PC-3 (cell line): ENCODE data around the gene TBCCD1. TPM values are rescaled to one million over a fixed set of nuclear protein-coding genes. Genes with fewer than 3 reads are reported as not detected.

ENCODE experiments used
- ATAC-seq: fragments of 200-7000 bp; cut with Tn5 transposase; 2 replicates; pipeline ENCODE4 v1.9.1; 2020; ENCODE audit warnings: mild to moderate bottlenecking, moderate library complexity
- BruUV-seq: library from RNA; stranded (reverse); fragments of 400-500 nt; replicated peaks from 2 replicates; lab custom pipeline; 2021; lab: Mats Ljungman, UMichigan
- CTCF ChIA-PET: fragments of 300-600 bp; sonication (Branson Sonifier 250); formaldehyde crosslinking; loops from one replicate; lab custom pipeline; 2022; ENCODE audit warnings: antibody characterized with exemption; lab: Charles Lee
- POLR2A ChIA-PET: fragments of 300-600 bp; sonication (Branson Sonifier 250); formaldehyde crosslinking; loops from one replicate; lab custom pipeline; 2022; ENCODE audit warnings: antibody characterized with exemption; ENCODE audit not compliant: unreplicated experiment; lab: Charles Lee
- DNase-seq: peaks from one replicate; pipeline ENCODE4 v3.0.0-alpha.2; 2015
- H2AFZ ChIP-seq: fragments of 300-600 bp; sonication (generic); 2 replicates; pipeline ENCODE4 v1.6.0; 2016; ENCODE audit warnings: antibody characterized with exemption, low read length
- H3F3A ChIP-seq: fragments of 300-600 bp; sonication (generic); one replicate; pipeline ENCODE4 v1.6.0; 2017; ENCODE audit warnings: antibody characterized with exemption, low read length, control low read depth, mild to moderate bottlenecking; ENCODE audit not compliant: unreplicated experiment
- H3K27ac ChIP-seq: fragments of 300-600 bp; sonication (generic); 2 replicates; pipeline ENCODE4 v1.5.1; 2016; ENCODE audit warnings: mild to moderate bottlenecking, low read length
- H3K27me3 ChIP-seq: fragments of 300-600 bp; sonication (generic); 2 replicates; pipeline ENCODE4 v1.6.1; 2016; ENCODE audit warnings: low read length, mixed read lengths
- H3K36me3 ChIP-seq: fragments of 300-600 bp; sonication (generic); 2 replicates; pipeline ENCODE4 v1.6.1; 2016; ENCODE audit warnings: low read depth, mixed run types, low read length, mixed read lengths
- H3K4me1 ChIP-seq: fragments of 300-600 bp; sonication (generic); 2 replicates; pipeline ENCODE4 v1.5.1; 2016; ENCODE audit warnings: low read length; ENCODE audit not compliant: insufficient read depth
- H3K4me2 ChIP-seq: fragments of 300-600 bp; sonication (generic); 2 replicates; pipeline ENCODE4 v1.6.0; 2016; ENCODE audit warnings: low read length
- H3K4me3 ChIP-seq: fragments of 300-600 bp; sonication (generic); 2 replicates; pipeline ENCODE4 v1.5.1; 2016; ENCODE audit warnings: mild to moderate bottlenecking, low read length, mixed read lengths
- H3K79me2 ChIP-seq: fragments of 300-600 bp; sonication (generic); 2 replicates; pipeline ENCODE4 v1.6.1; 2017; ENCODE audit warnings: low read length, mixed read lengths
- H3K9ac ChIP-seq: fragments of 300-600 bp; sonication (generic); 2 replicates; pipeline ENCODE4 v1.6.0; 2016; ENCODE audit warnings: mild to moderate bottlenecking, low read length
- H3K9me2 ChIP-seq: fragments of 300-600 bp; sonication (generic); replicated peaks from 2 replicates; pipeline ENCODE4 v1.6.1; 2016; ENCODE audit warnings: mixed run types, low read length, mixed read lengths
- H3K9me3 ChIP-seq: fragments of 300-600 bp; sonication (generic); 2 replicates; pipeline ENCODE4 v1.6.1; 2016; ENCODE audit warnings: low read length, mixed read lengths
- H4K20me1 ChIP-seq: fragments of 300-600 bp; sonication (generic); 2 replicates; pipeline ENCODE4 v1.6.1; 2016; ENCODE audit warnings: low read length, mixed read lengths
- CTCF ChIP-seq: fragments of 300-600 bp; sonication (generic); conservative IDR thresholded peaks from 2 replicates; pipeline ENCODE4 v1.5.1; 2017; ENCODE audit warnings: antibody characterized with exemption, low read depth, mild to moderate bottlenecking, low read length
- EZH2 ChIP-seq: fragments of 300-600 bp; sonication (generic); IDR thresholded peaks from one replicate; pipeline ENCODE4 v1.6.1; 2017; ENCODE audit warnings: antibody characterized with exemption, mild to moderate bottlenecking, low read length; ENCODE audit not compliant: unreplicated experiment
- EZH2phosphoT487 ChIP-seq: fragments of 300-600 bp; sonication (generic); IDR thresholded peaks from 2 replicates; pipeline ENCODE4 v1.6.1; 2018; ENCODE audit warnings: mild to moderate bottlenecking, antibody characterized with exemption, low read length, borderline replicate concordance
- intact Hi-C: fragments of 100-400 bp; cut with micrococcal nuclease; formaldehyde crosslinking; loops from 2 replicates; pipeline ENCODE4 v1.9.0; 2023
- total RNA-seq: library from RNA; depleted of rRNA; stranded (reverse); fragments of >200 nt; gene quantifications from 2 replicates; pipeline ENCODE4 v1.2.3, GENCODE V29; 2014

Gene TBCCD1
- total RNA-seq, 1 experiment from 2014 or later: 17.0 TPM

- H3K4me2 ChIP-seq: no peak overlapping the region
- ChIA-PET POLR2A (no interaction called here), CTCF (no interaction called here)
- H3K27me3 ChIP-seq: no peaks in the 10 kb centered on the region
- H3K79me2 ChIP-seq: no peaks in the 10 kb centered on the region
- no peaks in the 10 kb centered on the region for H3K36me3 ChIP-seq
- TF ChIP-seq CTCF: no peak
- TF ChIP-seq EZH2: no peak
- no peak for TF ChIP-seq EZH2phosphoT487
- H3F3A ChIP-seq: no peaks in the 10 kb centered on the region
- ATAC-seq: no peak
- BruUV-seq: no TSS peak
- intact Hi-C loops: no loop called here
- no peaks in the 10 kb centered on the region for H3K9me3 ChIP-seq
- H3K9ac ChIP-seq: no peak overlapping the region
- no peaks in the 10 kb centered on the region for H3K9me2 ChIP-seq
- no peak for DNase-seq
- no peaks in the 10 kb centered on the region for H4K20me1 ChIP-seq
- H2AFZ ChIP-seq: no peak overlapping the region
- H3K4me1 ChIP-seq: peaks cover 24% of the 10 kb centered on the region
- no peak overlapping the region for H3K4me3 ChIP-seq
- no peak overlapping the region for H3K27ac ChIP-seq
These were observed 25.5 kb upstream of the TBCCD1 start for GRCh38 chr3:186592682-186593081.

GRCh38 chr3:186590580-186591295 is 23.6 kb upstream of the TBCCD1 start:
- H3K36me3 ChIP-seq: peaks cover 5% of the 10 kb centered on the region
- no peak overlapping the region for H2AFZ ChIP-seq
- DNase-seq: no peak
- ChIA-PET CTCF (interaction anchor here (0.7 kb wide), 1 partner anchor 13 kb away, joined by 12 read pairs; no protein-coding TSS in a partner anchor), POLR2A (no interaction called here)
- no peaks in the 10 kb centered on the region for H3K27me3 ChIP-seq
- H3K4me1 ChIP-seq: peaks cover 24% of the 10 kb centered on the region
- H3F3A ChIP-seq: no peaks in the 10 kb centered on the region
- intact Hi-C loops: no loop called here
- BruUV-seq: no TSS peak
- no peak overlapping the region for H3K4me2 ChIP-seq
- no peaks in the 10 kb centered on the region for H3K9me3 ChIP-seq
- TF ChIP-seq CTCF: no peak
- TF ChIP-seq EZH2phosphoT487: no peak
- TF ChIP-seq EZH2: no peak
- H3K9ac ChIP-seq: no peak overlapping the region
- H4K20me1 ChIP-seq: no peaks in the 10 kb centered on the region
- H3K79me2 ChIP-seq: no peaks in the 10 kb centered on the region
- H3K9me2 ChIP-seq: no peaks in the 10 kb centered on the region
- no peak for ATAC-seq
- H3K4me3 ChIP-seq: no peak overlapping the region
- no peak overlapping the region for H3K27ac ChIP-seq
